ENCODE results near the gene REELD1. TPM values are rescaled to one million over a fixed set of nuclear protein-coding genes. Genes with fewer than 3 reads are reported as not detected.

Gene REELD1
- total RNA-seq, 2 donors from 2014 or later, result 1.1 to 12.8 TPM

DNA sequence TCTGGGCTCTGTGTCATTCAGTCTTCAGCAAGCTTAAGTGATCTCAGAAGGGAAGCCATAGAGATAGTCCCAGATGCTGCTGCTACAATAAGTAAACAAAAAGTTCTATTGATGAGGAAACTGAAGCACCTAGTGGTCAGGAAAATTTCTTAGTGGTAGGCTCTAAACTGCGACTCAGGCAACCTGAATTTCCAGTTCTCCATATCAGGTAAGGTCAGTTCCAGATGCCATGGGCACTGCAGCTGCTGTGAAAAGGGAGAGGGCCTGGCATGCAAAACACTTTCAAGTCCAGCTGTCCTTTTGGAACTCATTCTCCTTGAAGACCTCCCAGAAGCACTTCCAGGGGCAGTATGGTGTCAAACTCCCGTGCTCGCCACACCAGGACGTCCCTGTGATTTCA, 46.2 kb downstream of the REELD1 start:
- 92% methylated on average over 4 of the region's 4 CpGs for WGBS
- no peak for DNase-seq (ENCODE audit: low spot score)
- Histone ChIP-seq H3K4me1 (replicated peaks) (no peaks in the 10 kb centered on the region), H3K9me3 (no peaks in the 10 kb centered on the region), H3K27ac (no peak overlapping the region), H3K27me3 (replicated peaks; ENCODE audit: insufficient read depth) (no peaks in the 10 kb centered on the region), H3K4me3 (no peak overlapping the region), H3K36me3 (no peaks in the 10 kb centered on the region)
- no peak for TF ChIP-seq POLR2AphosphoS5 (IDR thresholded peaks at IDR 0.05)
- no peak for TF ChIP-seq POLR2A (IDR thresholded peaks at IDR 0.05)
- TF ChIP-seq, protein P1, sequence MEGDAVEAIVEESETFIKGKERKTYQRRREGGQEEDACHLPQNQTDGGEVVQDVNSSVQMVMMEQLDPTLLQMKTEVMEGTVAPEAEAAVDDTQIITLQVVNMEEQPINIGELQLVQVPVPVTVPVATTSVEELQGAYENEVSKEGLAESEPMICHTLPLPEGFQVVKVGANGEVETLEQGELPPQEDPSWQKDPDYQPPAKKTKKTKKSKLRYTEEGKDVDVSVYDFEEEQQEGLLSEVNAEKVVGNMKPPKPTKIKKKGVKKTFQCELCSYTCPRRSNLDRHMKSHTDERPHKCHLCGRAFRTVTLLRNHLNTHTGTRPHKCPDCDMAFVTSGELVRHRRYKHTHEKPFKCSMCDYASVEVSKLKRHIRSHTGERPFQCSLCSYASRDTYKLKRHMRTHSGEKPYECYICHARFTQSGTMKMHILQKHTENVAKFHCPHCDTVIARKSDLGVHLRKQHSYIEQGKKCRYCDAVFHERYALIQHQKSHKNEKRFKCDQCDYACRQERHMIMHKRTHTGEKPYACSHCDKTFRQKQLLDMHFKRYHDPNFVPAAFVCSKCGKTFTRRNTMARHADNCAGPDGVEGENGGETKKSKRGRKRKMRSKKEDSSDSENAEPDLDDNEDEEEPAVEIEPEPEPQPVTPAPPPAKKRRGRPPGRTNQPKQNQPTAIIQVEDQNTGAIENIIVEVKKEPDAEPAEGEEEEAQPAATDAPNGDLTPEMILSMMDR (IDR thresholded peaks at IDR 0.05), result no peak
- intact Hi-C loops (cut with DNase I), result no loop called here

DNA sequence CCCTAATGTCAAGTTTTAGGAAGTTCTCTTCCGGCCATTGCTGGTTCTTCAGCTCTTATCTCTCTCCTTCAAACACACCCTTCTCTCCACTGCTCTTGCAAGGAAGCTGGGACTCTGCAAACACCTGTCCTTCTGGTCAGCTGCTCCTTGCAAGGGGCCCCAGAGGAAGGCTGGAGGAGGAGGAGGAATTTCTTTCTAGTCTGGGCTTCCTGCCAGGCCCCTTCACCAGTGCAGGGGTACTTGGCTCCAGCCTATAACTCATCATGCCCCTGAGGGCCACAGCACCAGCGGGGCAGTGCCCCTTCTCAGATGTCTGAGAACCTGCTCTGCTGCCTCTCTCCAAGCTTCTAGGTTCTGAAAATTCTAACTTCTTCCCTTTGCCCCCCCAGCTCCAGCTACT, 46.7 kb downstream of the REELD1 start:
- DNase-seq (ENCODE audit: low spot score), result no peak
- Histone ChIP-seq H3K4me1 (replicated peaks) (no peaks in the 10 kb centered on the region), H3K27ac (no peak overlapping the region), H3K27me3 (replicated peaks; ENCODE audit: insufficient read depth) (no peaks in the 10 kb centered on the region), H3K4me3 (no peak overlapping the region), H3K9me3 (no peaks in the 10 kb centered on the region), H3K36me3 (no peaks in the 10 kb centered on the region)
- TF ChIP-seq, protein P1 (IDR thresholded peaks at IDR 0.05), result no peak
- TF ChIP-seq POLR2A (IDR thresholded peaks at IDR 0.05) (no peak), POLR2AphosphoS5 (IDR thresholded peaks at IDR 0.05) (no peak)
- intact Hi-C loops (cut with DNase I), result no loop called here
- 88% methylated on average over 2 of the region's 2 CpGs for WGBS

DNA sequence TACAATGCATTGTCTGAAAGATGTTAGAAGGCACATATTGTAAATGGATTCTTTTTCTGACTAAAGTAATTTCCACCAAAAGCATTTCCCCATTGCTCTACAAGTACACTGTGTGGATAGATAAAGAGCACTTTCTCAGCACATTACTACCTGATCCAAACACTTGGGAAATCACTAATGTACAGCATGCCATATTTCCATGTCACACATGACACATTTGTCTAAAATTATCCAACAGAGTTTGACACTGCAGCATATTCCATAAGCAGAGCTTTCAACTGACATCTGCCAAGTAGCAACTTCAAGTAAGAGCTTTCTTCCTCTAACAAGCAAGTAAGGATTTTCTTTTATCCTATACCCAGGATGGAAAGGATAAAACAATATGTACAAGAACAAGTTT, 49.5 kb downstream of the REELD1 start:
- intact Hi-C loops (cut with DNase I), result no loop called here
- no peaks in the 10 kb centered on the region for H3K27me3 ChIP-seq (replicated peaks; ENCODE audit: insufficient read depth)

DNA sequence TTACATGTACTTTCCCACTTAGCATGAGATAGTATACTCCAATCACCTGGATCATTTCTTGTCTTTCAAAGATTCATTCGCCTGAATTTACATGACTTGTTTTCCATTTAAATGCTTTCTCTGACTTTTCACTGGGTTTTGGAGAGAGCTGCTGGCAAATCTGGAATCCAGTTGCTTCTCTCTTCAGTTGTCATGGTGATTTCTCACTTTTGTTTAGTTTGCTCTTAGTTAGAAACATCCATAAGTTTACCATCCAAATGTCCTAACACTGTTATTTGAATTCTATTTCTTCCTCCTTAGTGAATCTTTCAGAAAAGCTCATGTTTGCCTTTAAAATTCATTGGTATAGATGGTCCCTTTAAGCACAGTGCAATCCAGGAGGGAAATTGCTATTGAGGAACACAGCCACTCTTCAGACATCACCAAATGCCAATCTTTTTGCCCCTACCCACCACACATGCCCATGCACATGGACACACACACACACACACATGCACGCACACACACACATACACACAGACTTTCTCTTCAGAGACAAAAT, 51.7 kb downstream of the REELD1 start:
- intact Hi-C loops (cut with DNase I), result no loop called here
- H3K36me3 ChIP-seq, result no peaks in the 10 kb centered on the region
- H3K27ac ChIP-seq, result no peak overlapping the region
- no peak for TF ChIP-seq POLR2AphosphoS5 (IDR thresholded peaks at IDR 0.05)
- TF ChIP-seq POLR2A (IDR thresholded peaks at IDR 0.05), result no peak
- TF ChIP-seq, protein P1 (IDR thresholded peaks at IDR 0.05), result no peak
- no peaks in the 10 kb centered on the region for H3K9me3 ChIP-seq
- no peak for DNase-seq (ENCODE audit: low spot score)
- WGBS, result 93% methylated on average over 2 of the region's 2 CpGs
- H3K4me1 ChIP-seq (replicated peaks), result no peaks in the 10 kb centered on the region
- no peak overlapping the region for H3K4me3 ChIP-seq
- no peaks in the 10 kb centered on the region for H3K27me3 ChIP-seq (replicated peaks; ENCODE audit: insufficient read depth)

More for the DNA sequence above, 49.5 kb downstream of the REELD1 start:
- no peak for TF ChIP-seq POLR2A (IDR thresholded peaks at IDR 0.05)
- TF ChIP-seq POLR2AphosphoS5 (IDR thresholded peaks at IDR 0.05), result no peak
- TF ChIP-seq, protein P1 (IDR thresholded peaks at IDR 0.05), result no peak
- no peak overlapping the region for H3K4me3 ChIP-seq
- DNase-seq (ENCODE audit: low spot score), result no peak
- no peaks in the 10 kb centered on the region for H3K36me3 ChIP-seq
- no peak overlapping the region for H3K27ac ChIP-seq
- H3K9me3 ChIP-seq, result no peaks in the 10 kb centered on the region
- no peaks in the 10 kb centered on the region for H3K4me1 ChIP-seq (replicated peaks)

DNA sequence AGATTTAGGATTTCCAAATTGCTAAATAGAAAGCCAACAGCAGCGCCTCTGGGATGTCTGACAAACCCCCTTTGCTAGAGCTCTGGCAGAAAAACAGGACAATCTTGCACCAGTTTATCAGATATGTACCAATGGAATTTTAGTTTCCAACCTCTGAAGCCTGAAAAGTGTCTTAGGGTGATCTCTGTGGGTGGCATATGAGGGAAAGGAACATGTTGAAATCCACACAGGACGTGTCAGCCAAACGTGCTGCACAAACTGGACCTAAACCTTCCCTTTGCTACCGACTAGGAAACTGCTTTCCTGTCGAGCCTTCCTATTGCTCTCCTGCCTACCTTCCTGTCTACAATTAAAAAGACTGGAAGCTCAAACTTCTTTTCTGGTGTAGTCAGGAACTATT, 53.5 kb downstream of the REELD1 start:
- Histone ChIP-seq H3K4me1 (replicated peaks) (no peaks in the 10 kb centered on the region), H3K9me3 (no peaks in the 10 kb centered on the region), H3K36me3 (no peaks in the 10 kb centered on the region), H3K27ac (no peak overlapping the region), H3K4me3 (no peak overlapping the region), H3K27me3 (replicated peaks; ENCODE audit: insufficient read depth) (no peaks in the 10 kb centered on the region)
- DNase-seq (ENCODE audit: low spot score), result no peak
- TF ChIP-seq, protein P1 (IDR thresholded peaks at IDR 0.05), result no peak
- no peak for TF ChIP-seq POLR2AphosphoS5 (IDR thresholded peaks at IDR 0.05)
- no peak for TF ChIP-seq POLR2A (IDR thresholded peaks at IDR 0.05)
- intact Hi-C loops (cut with DNase I), result no loop called here
- WGBS, result 75% methylated on average over 5 of the region's 5 CpGs
